Tibial nerve (tissue), 4 donors: ENCODE data around the gene PREX1. TPM values are rescaled to one million over a fixed set of nuclear protein-coding genes. Genes with fewer than 3 reads are reported as not detected.
"Not testable (repeated sequence)": the region's sequence is repeated elsewhere in the genome, so short reads cannot be mapped to it uniquely, and the experiment has no call there.

Source experiments
- DNase-seq, 2 donors: peaks; one replicate each; pipeline ENCODE4 v3.0.0-alpha.2; 2019; ENCODE audit warnings: low spot score in 2 of 2
- H3K27ac ChIP-seq, 4 donors: fragments of 200-600 bp; sonication (generic) in 3 of 4; one replicate each; pipeline ENCODE4 v1.5.1; 2017 to 2019; ENCODE audit warnings: mild to moderate bottlenecking in 1 of 4
- H3K27me3 ChIP-seq, 2 donors: fragments of 200-600 bp; sonication (generic) in 1 of 2; one replicate each; pipeline versions ENCODE4 v1.5.1 to v1.6.0; 2017 to 2019
- H3K36me3 ChIP-seq, 3 donors: fragments of 200-600 bp; sonication (generic); one replicate each; pipeline ENCODE4 v1.5.1; 2018 to 2019
- H3K4me1 ChIP-seq, 4 donors: fragments of 200-600 bp; sonication (generic) in 3 of 4; one replicate each; pipeline ENCODE4 v1.5.1; 2017 to 2019
- H3K4me3 ChIP-seq, 4 donors: fragments of 200-600 bp; sonication (generic) in 3 of 4; one replicate each; pipeline ENCODE4 v1.5.1; 2017 to 2019; ENCODE audit warnings: mild to moderate bottlenecking in 1 of 4, moderate library complexity in 1 of 4
- H3K9me3 ChIP-seq, 4 donors: fragments of 200-600 bp; sonication (generic) in 3 of 4; one replicate each; pipeline ENCODE4 v1.5.1; 2017 to 2019
- EP300 ChIP-seq, 2 donors: sonication (generic); formaldehyde crosslinking; IDR thresholded peaks; one replicate each; pipeline ENCODE4 v1.6.1; 2017; ENCODE audit warnings: antibody characterized with exemption in 2 of 2, mild to moderate bottlenecking in 1 of 2
- POLR2A ChIP-seq, 2 donors: fragments of 450-650 bp; IDR thresholded peaks; one replicate each; pipeline ENCODE4 v1.6.1; 2017; ENCODE audit warnings: antibody characterized with exemption in 2 of 2, mild to moderate bottlenecking in 2 of 2, moderate library complexity in 2 of 2
- WGBS, 2 donors: methylation state at CpG; one replicate each; pipeline ENCODE4 v1.1.5; 2018; 5-methylcytosine and 5-hydroxymethylcytosine counted together
- total RNA-seq, 4 donors: library from RNA; depleted of rRNA; stranded (reverse); fragments of >200 nt; gene quantifications; one replicate each; pipeline ENCODE4 v1.1.0, GENCODE V29; 2016
- TF ChIP-seq, protein P1 (sequence below), 5 experiments: fragments of 200-600 bp in 3 of 5; fragments of 450-650 bp in 2 of 5; sonication (generic) in 3 of 5; IDR thresholded peaks; one replicate each; pipeline ENCODE4 v1.5.1; 2016 to 2019; ENCODE audit warnings: antibody characterized with exemption in 5 of 5, mild to moderate bottlenecking in 3 of 5, moderate library complexity in 2 of 5

The PREX1 gene
- total RNA-seq, 4 donors from 2014 or later, result 30.1 to 50.7 (median 32.5) TPM

GRCh38 chr20:48829940-48830339, 2.1 kb upstream of the PREX1 start:
- WGBS, 2 donors, result 75 to 83% methylated on average over 4 of the region's 4 CpGs
- H3K9me3 ChIP-seq, result no peaks in the 10 kb centered on the region
- H3K36me3 ChIP-seq, result no peaks in the 10 kb centered on the region
- H3K4me1 ChIP-seq, result peaks cover 0 to 49% (median 12%) of the 10 kb centered on the region in 4 donors
- H3K4me3 ChIP-seq, result no peak overlapping the region
- no peaks in the 10 kb centered on the region for H3K27me3 ChIP-seq
- H3K27ac ChIP-seq, result no peak overlapping the region
- no peak for TF ChIP-seq POLR2A (IDR thresholded peaks at IDR 0.05)
- no peak for DNase-seq

DNA sequence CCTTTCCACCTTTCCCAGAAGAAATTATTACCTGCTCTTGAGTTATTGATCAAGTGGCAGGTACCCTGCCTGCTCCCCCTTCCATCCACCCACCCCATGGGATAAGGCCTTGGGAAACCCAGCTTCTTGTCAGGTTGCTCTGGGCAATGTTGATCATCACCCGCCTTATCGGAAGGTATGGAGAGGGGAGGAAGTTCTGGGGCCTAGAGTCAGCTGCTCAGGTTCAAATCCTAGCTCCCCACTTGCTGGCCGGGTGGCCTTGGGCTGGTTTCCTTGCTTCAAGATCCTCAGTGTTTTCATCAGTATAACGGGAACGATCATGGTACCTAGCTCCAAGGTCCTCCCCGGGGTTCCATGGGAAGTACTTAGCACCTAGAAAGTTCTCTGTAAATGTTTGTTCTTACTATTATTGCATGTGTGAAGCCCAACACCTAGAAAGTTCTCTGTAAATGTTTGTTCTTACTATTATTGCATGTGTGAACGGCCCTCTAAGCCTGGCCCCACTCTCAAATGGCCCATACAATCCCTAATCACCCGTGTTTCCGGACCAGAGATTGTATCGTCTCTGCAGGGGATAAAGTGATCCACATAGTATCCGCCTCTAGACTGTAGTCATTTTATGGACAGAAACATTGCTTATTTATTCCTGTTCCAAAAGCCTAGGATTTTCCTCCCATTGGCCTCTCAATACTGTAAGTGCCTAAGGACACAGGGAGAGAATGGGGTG, 1.1 kb upstream of the PREX1 start:
- no peak for DNase-seq
- H3K9me3 ChIP-seq, result no peaks in the 10 kb centered on the region
- peak overlapping the region; percentile 47 to 80 (median 58) for H3K4me3 ChIP-seq
- no peaks in the 10 kb centered on the region for H3K36me3 ChIP-seq
- peak overlapping the region in 3 of 4 donors; percentile 63 to 83 (median 79) for H3K27ac ChIP-seq
- H3K27me3 ChIP-seq, result no peaks in the 10 kb centered on the region
- 74 to 78% methylated on average over 11 of the region's 11 CpGs for WGBS, 2 donors
- H3K4me1 ChIP-seq, result peaks cover 0 to 60% (median 21%) of the 10 kb centered on the region in 4 donors
- TF ChIP-seq POLR2A (IDR thresholded peaks at IDR 0.05) (no peak), EP300 (IDR thresholded peaks at IDR 0.05) (no peak)
- TF ChIP-seq, protein P1, sequence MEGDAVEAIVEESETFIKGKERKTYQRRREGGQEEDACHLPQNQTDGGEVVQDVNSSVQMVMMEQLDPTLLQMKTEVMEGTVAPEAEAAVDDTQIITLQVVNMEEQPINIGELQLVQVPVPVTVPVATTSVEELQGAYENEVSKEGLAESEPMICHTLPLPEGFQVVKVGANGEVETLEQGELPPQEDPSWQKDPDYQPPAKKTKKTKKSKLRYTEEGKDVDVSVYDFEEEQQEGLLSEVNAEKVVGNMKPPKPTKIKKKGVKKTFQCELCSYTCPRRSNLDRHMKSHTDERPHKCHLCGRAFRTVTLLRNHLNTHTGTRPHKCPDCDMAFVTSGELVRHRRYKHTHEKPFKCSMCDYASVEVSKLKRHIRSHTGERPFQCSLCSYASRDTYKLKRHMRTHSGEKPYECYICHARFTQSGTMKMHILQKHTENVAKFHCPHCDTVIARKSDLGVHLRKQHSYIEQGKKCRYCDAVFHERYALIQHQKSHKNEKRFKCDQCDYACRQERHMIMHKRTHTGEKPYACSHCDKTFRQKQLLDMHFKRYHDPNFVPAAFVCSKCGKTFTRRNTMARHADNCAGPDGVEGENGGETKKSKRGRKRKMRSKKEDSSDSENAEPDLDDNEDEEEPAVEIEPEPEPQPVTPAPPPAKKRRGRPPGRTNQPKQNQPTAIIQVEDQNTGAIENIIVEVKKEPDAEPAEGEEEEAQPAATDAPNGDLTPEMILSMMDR (IDR thresholded peaks at IDR 0.05), result no peak

- Histone ChIP-seq H3K9me3 (no peaks in the 10 kb centered on the region), H3K27ac (peak overlapping the region in 3 of 4 donors; percentile 44 to 81 (median 77)), H3K36me3 (no peaks in the 10 kb centered on the region), H3K27me3 (no peaks in the 10 kb centered on the region), H3K4me3 (peak overlapping the region; percentile 45 to 80 (median 73)), H3K4me1 (peaks cover 0 to 70% (median 35%) of the 10 kb centered on the region in 4 donors)
- no peak for DNase-seq
- TF ChIP-seq, protein P1 (IDR thresholded peaks at IDR 0.05), result no peak
- no peak for TF ChIP-seq EP300 (IDR thresholded peaks at IDR 0.05)
- TF ChIP-seq POLR2A (IDR thresholded peaks at IDR 0.05), result no peak
- 3 to 4% methylated on average over 56 of the region's 72 CpGs for WGBS, 2 donors
These were observed 672 bp downstream of the PREX1 start for GRCh38 chr20:48826883-48827771.

DNA sequence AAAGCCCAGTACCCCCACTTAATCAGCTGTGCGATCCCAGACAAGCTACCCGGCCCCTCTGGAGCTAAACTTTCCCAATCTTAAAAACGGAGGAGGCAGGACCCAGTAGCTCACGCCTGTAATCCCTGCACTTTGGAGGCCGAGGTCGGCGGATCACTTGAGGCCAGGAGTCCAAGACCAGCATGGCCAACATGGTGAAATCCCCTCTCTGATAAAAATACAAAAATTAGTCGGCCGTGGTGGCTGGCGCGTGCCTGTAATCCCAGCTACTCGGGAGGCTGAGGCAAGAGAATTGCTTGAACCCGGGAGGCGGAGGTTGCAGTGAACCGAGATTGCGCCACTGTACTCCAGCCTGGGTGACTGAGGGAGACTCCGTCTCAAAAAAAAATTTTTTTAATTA, 1.3 kb downstream of the PREX1 start:
- WGBS, 2 donors, result 35 to 43% methylated on average over 17 of the region's 17 CpGs
- H3K27ac ChIP-seq, result peak overlapping the region in 3 of 4 donors; percentile 45 to 81 (median 77)
- not testable (repeated sequence) for H3K9me3 ChIP-seq, DNase-seq, H3K36me3 ChIP-seq, H3K27me3 ChIP-seq
- peaks cover 0 to 66% (median 35%) of the 10 kb centered on the region in 4 donors for H3K4me1 ChIP-seq
- H3K4me3 ChIP-seq, result peak overlapping the region; percentile 45 to 80 (median 73)

DNA sequence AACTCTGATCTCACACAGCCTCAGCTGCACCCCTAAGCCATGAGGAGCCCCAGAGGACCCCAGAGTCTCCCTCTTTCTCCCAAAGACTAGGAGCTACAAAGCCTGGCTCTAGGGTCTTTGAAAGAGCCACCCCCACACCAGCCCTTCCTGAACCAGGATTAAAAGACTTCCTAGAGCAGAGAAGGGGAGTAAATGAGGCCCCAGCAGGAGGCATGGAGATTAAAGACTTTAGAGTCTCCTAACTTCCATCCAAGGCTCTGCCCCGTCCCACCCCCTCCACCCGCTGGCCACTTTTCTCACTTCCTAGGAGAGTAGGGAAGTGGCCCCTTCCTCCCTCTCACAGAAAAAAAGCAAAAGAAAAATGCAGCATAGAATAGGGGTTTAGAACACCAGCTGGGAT, 1.7 kb downstream of the PREX1 start:
- TF ChIP-seq, protein P1 (IDR thresholded peaks at IDR 0.05), result no peak
- TF ChIP-seq POLR2A (IDR thresholded peaks at IDR 0.05) (no peak), EP300 (IDR thresholded peaks at IDR 0.05) (no peak)
- H3K4me3 ChIP-seq, result peak overlapping the region; percentile 45 to 80 (median 73)
- peak overlapping the region in 3 of 4 donors; percentile 77 to 86 (median 81) for H3K27ac ChIP-seq
- WGBS, 2 donors, result 43 to 44% methylated on average over 2 of the region's 2 CpGs
- no peaks in the 10 kb centered on the region for H3K9me3 ChIP-seq
- no peak for DNase-seq
- peaks cover 0 to 66% (median 35%) of the 10 kb centered on the region in 4 donors for H3K4me1 ChIP-seq
- no peaks in the 10 kb centered on the region for H3K27me3 ChIP-seq
- H3K36me3 ChIP-seq, result no peaks in the 10 kb centered on the region

DNA sequence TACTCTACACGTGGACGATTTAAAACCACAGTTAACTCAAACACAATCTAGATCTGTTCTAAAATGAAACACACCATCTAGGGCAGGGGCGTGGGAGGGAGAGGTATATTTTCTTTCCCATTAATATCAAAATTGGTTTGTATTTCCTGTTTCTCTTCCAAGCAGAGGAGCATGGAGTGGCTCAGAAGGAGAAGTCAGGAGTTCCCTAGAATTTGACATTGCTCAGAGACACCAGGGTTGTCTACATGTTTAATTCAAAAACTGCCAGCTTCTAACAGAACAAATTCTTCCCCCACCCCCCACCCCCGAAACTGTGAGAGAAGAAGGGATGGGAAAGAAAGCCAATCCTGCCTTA, 2.3 kb downstream of the PREX1 start:
- peaks cover 0 to 65% (median 37%) of the 10 kb centered on the region in 4 donors for H3K4me1 ChIP-seq
- no peaks in the 10 kb centered on the region for H3K36me3 ChIP-seq
- H3K27ac ChIP-seq, result peak overlapping the region in 3 of 4 donors; percentile 77 to 86 (median 85)
- H3K4me3 ChIP-seq, result peak overlapping the region in 2 of 4 donors; percentile 79 to 80
- no peak for TF ChIP-seq POLR2A (IDR thresholded peaks at IDR 0.05)
- TF ChIP-seq, protein P1 (IDR thresholded peaks at IDR 0.05), result no peak
- no peak for TF ChIP-seq EP300 (IDR thresholded peaks at IDR 0.05)
- H3K9me3 ChIP-seq, result no peaks in the 10 kb centered on the region
- no peak for DNase-seq
- 35 to 38% methylated on average over 4 of the region's 4 CpGs for WGBS, 2 donors
- H3K27me3 ChIP-seq, result no peaks in the 10 kb centered on the region
